Neuronal stem cell (in vitro differentiated cells): Measurements from ENCODE around the gene DNAAF9.
"Not testable (repeated sequence)": the region's sequence is repeated elsewhere in the genome, so short reads cannot be mapped to it uniquely, and the experiment has no call there.

Source experiments
- DNase-seq: peaks from one replicate; pipeline ENCODE4 v3.0.0-alpha.2; 2013; ENCODE audit warnings: low spot score
- H2AFZ ChIP-seq: one replicate; pipeline ENCODE4 v1.6.1; 2013; ENCODE audit warnings: mild to moderate bottlenecking, low read length, inconsistent platforms
- H2AK5ac ChIP-seq: 2 replicates; pipeline ENCODE4 v1.6.1; 2013; ENCODE audit warnings: low read depth, mild to moderate bottlenecking, inconsistent platforms, low read length, moderate library complexity, mixed read lengths
- H2BK120ac ChIP-seq: 2 replicates; pipeline ENCODE4 v1.6.1; 2013; ENCODE audit warnings: low read depth, mild to moderate bottlenecking, inconsistent platforms, low read length, moderate library complexity, mixed read lengths
- H2BK12ac ChIP-seq: one replicate; pipeline ENCODE4 v1.6.1; 2013; ENCODE audit warnings: low read length, inconsistent platforms
- H2BK15ac ChIP-seq: 2 replicates; pipeline ENCODE4 v1.6.1; 2013; ENCODE audit warnings: mild to moderate bottlenecking, low read length, inconsistent platforms, mixed read lengths
- H2BK5ac ChIP-seq: one replicate; pipeline ENCODE4 v1.6.1; 2013; ENCODE audit warnings: inconsistent platforms, mild to moderate bottlenecking, low read length, moderate library complexity
- H3K14ac ChIP-seq: one replicate; pipeline ENCODE4 v1.6.1; 2013; ENCODE audit warnings: low read length, inconsistent platforms
- H3K18ac ChIP-seq: 2 replicates; pipeline ENCODE4 v1.6.1; 2013; ENCODE audit warnings: low read length, inconsistent platforms
- H3K23ac ChIP-seq: 2 replicates; pipeline ENCODE4 v1.6.1; 2013; ENCODE audit warnings: low read depth, mild to moderate bottlenecking, mixed read lengths, low read length, inconsistent platforms; ENCODE audit not compliant: poor library complexity
- H3K27ac ChIP-seq: replicated peaks from 3 replicates; pipeline ENCODE4 v1.5.1; 2013; ENCODE audit warnings: low read length, inconsistent platforms
- H3K27me3 ChIP-seq, 3 experiments: 2 replicates each; pipeline ENCODE4 v1.6.1; 2013; ENCODE audit warnings: low read length in 3 of 3, mild to moderate bottlenecking in 2 of 3, inconsistent platforms in 1 of 3, low read depth in 1 of 3, mixed read lengths in 1 of 3, moderate library complexity in 1 of 3; ENCODE audit not compliant: control insufficient read depth in 3 of 3, insufficient read depth in 3 of 3
- H3K36me3 ChIP-seq, 2 donors: replicated peaks in 1 of 2; 2 replicates each; pipeline ENCODE4 v1.6.1; 2013; ENCODE audit warnings: low read length in 2 of 2; ENCODE audit not compliant: control insufficient read depth in 2 of 2, insufficient read depth in 2 of 2
- H3K4ac ChIP-seq: 2 replicates; pipeline ENCODE4 v1.6.1; 2013; ENCODE audit warnings: inconsistent platforms, mild to moderate bottlenecking, low read length, moderate library complexity
- H3K4me1 ChIP-seq, 2 donors: 1 replicate in 1 of 2; 2 replicates in 1 of 2; pipeline ENCODE4 v1.6.1; 2013; ENCODE audit warnings: low read length in 2 of 2, low read depth in 1 of 2; ENCODE audit not compliant: control insufficient read depth in 2 of 2, insufficient read depth in 1 of 2
- H3K4me2 ChIP-seq: one replicate; pipeline ENCODE4 v1.6.1; 2013; ENCODE audit warnings: mild to moderate bottlenecking, low read length, inconsistent platforms; ENCODE audit not compliant: insufficient read depth, poor library complexity, severe bottlenecking
- H3K4me3 ChIP-seq, 2 donors: 2 replicates each; pipeline ENCODE4 v1.5.1; 2013; ENCODE audit warnings: low read length in 2 of 2, mild to moderate bottlenecking in 2 of 2, inconsistent platforms in 1 of 2, moderate library complexity in 1 of 2
- H3K79me1 ChIP-seq: one replicate; pipeline ENCODE4 v1.6.1; 2013; ENCODE audit warnings: low read depth, mild to moderate bottlenecking, inconsistent platforms, low read length, moderate library complexity
- H3K9ac ChIP-seq: one replicate; pipeline ENCODE4 v1.6.1; 2013; ENCODE audit warnings: mild to moderate bottlenecking, low read depth, low read length, inconsistent platforms; ENCODE audit not compliant: poor library complexity
- H3K9me3 ChIP-seq, 2 donors: replicated peaks in 1 of 2; 2 replicates each; pipeline versions ENCODE3 to v1.6.1; 2013; ENCODE audit warnings: low read length in 2 of 2, mild to moderate bottlenecking in 2 of 2, inconsistent platforms in 1 of 2, low read depth in 1 of 2, mixed read lengths in 1 of 2, moderate library complexity in 1 of 2; ENCODE audit not compliant: control insufficient read depth in 2 of 2, insufficient read depth in 1 of 2
- H4K8ac ChIP-seq: one replicate; pipeline ENCODE4 v1.6.1; 2013; ENCODE audit warnings: low read depth, mild to moderate bottlenecking, inconsistent platforms, low read length, moderate library complexity
- H4K91ac ChIP-seq: one replicate; pipeline ENCODE4 v1.6.1; 2013; ENCODE audit warnings: low read length, low read depth, mild to moderate bottlenecking, inconsistent platforms; ENCODE audit not compliant: poor library complexity
- WGBS, 2 donors: extraction: QIAGEN DNeasy Blood & Tissue Kit; methylation state at CpG; one replicate each; pipeline ENCODE4 v1.1.7; 2013; ENCODE audit warnings: missing lambda C conversion rate in 2 of 2, mixed read lengths in 1 of 2; ENCODE audit not compliant: insufficient read length in 2 of 2, insufficient replicate concordance in 1 of 2; ENCODE audit errors: extremely low coverage in 2 of 2; 5-methylcytosine and 5-hydroxymethylcytosine counted together

DNAAF9 gene

GRCh38 chr20:3431109-3431508 lies 23.6 kb upstream of the DNAAF9 start:
- H3K4ac ChIP-seq: no peak overlapping the region
- H3K18ac ChIP-seq: no peak overlapping the region
- H3K4me1 ChIP-seq: no peaks in the 10 kb centered on the region
- H3K27me3 ChIP-seq: peaks cover 0 to 3% (median 0%) of the 10 kb centered on the region in 3 experiments
- no peak overlapping the region for H2BK5ac ChIP-seq
- no peaks in the 10 kb centered on the region for H3K36me3 ChIP-seq
- no peak overlapping the region for H2BK120ac ChIP-seq
- H3K9ac ChIP-seq: no peak overlapping the region
- no peak overlapping the region for H3K4me3 ChIP-seq
- no peak overlapping the region for H4K8ac ChIP-seq
- no peak overlapping the region for H3K23ac ChIP-seq
- no peak overlapping the region for H2AK5ac ChIP-seq
- no peak overlapping the region for H4K91ac ChIP-seq
- no peak overlapping the region for H3K4me2 ChIP-seq
- no peak overlapping the region for H3K14ac ChIP-seq
- DNase-seq: no peak
- no peaks in the 10 kb centered on the region for H3K79me1 ChIP-seq
- H3K27ac ChIP-seq: no peak overlapping the region
- no peak overlapping the region for H2BK15ac ChIP-seq
- WGBS, 2 donors: no CpG with 5 or more reads among the region's 4 CpGs
- no peak overlapping the region for H2AFZ ChIP-seq
- no peaks in the 10 kb centered on the region for H3K9me3 ChIP-seq
- H2BK12ac ChIP-seq: no peak overlapping the region

GRCh38 chr20:3430376-3431069 lies 23.1 kb upstream of the DNAAF9 start:
- Histone ChIP-seq H3K4me1 (no peaks in the 10 kb centered on the region), H2BK12ac (no peak overlapping the region), H2BK5ac (no peak overlapping the region), H3K23ac (no peak overlapping the region), H3K36me3 (no peaks in the 10 kb centered on the region), H3K9me3 (no peaks in the 10 kb centered on the region), H3K18ac (no peak overlapping the region), H4K91ac (no peak overlapping the region), H2BK15ac (no peak overlapping the region), H2AFZ (no peak overlapping the region), H2AK5ac (no peak overlapping the region), H4K8ac (no peak overlapping the region), H3K4me2 (no peak overlapping the region), H2BK120ac (no peak overlapping the region), H3K27ac (no peak overlapping the region), H3K4ac (no peak overlapping the region), H3K27me3 (no peaks in the 10 kb centered on the region), H3K9ac (no peak overlapping the region), H3K4me3 (no peak overlapping the region), H3K79me1 (no peaks in the 10 kb centered on the region), H3K14ac (no peak overlapping the region)
- DNase-seq: no peak
- WGBS, 2 donors: no CpG with 5 or more reads among the region's 14 CpGs

DNA sequence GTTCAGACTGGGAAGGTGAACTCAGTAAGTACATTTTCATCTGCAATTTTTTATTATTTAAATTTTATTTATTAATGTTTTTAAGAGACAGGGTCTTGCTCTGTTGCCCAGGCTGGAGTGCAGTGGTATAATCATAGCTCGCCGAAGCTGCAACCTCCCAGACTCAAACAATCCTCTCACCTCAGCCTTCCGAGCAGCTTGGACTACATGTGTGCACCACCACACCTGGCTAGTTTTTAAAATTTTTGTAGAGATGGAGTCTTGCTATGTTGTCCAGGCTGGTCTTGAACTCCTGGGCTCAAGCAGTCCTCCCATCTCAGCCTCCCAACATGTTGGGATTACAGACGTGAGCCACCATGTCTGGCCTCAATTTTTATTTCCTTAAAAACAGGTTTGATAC lies 19.3 kb upstream of the DNAAF9 start:
- not testable (repeated sequence) for H3K14ac ChIP-seq, H3K18ac ChIP-seq, H2BK120ac ChIP-seq, H3K36me3 ChIP-seq, H3K4me3 ChIP-seq, H3K4ac ChIP-seq, H3K9me3 ChIP-seq, H3K27ac ChIP-seq, H3K4me1 ChIP-seq, H3K27me3 ChIP-seq, H3K9ac ChIP-seq, DNase-seq, H2BK5ac ChIP-seq, H2BK12ac ChIP-seq, H3K4me2 ChIP-seq, H4K8ac ChIP-seq, H4K91ac ChIP-seq, H2AK5ac ChIP-seq, H3K23ac ChIP-seq, H2AFZ ChIP-seq, H3K79me1 ChIP-seq, H2BK15ac ChIP-seq
- WGBS, 2 donors: no CpG with 5 or more reads among the region's 4 CpGs

GRCh38 chr20:3423126-3423525 lies 15.7 kb upstream of the DNAAF9 start:
- Histone ChIP-seq H3K27ac (no peak overlapping the region), H2BK15ac (no peak overlapping the region), H3K36me3 (no peaks in the 10 kb centered on the region), H2BK120ac (no peak overlapping the region), H4K8ac (no peak overlapping the region), H3K18ac (no peak overlapping the region), H3K4me3 (no peak overlapping the region), H3K79me1 (no peaks in the 10 kb centered on the region), H3K4me2 (no peak overlapping the region), H4K91ac (no peak overlapping the region), H3K14ac (no peak overlapping the region), H3K4ac (no peak overlapping the region), H2AFZ (no peak overlapping the region), H3K4me1 (peaks cover 0 to 5% of the 10 kb centered on the region in 2 donors), H3K9me3 (no peaks in the 10 kb centered on the region), H2BK12ac (no peak overlapping the region), H2AK5ac (no peak overlapping the region), H3K27me3 (no peaks in the 10 kb centered on the region), H3K23ac (no peak overlapping the region), H3K9ac (no peak overlapping the region), H2BK5ac (no peak overlapping the region)
- DNase-seq: no peak
- no CpG with 5 or more reads among the region's 5 CpGs for WGBS, 2 donors
